Right atrium auricular region (tissue), 2 donors: Measurements from ENCODE around the gene CIB4. TPM values are rescaled to one million over a fixed set of nuclear protein-coding genes. Genes with fewer than 3 reads are reported as not detected.
A peak's percentile ranks its signal among the peaks of the same experiment; 100 is the strongest.

ENCODE experiments used
- DNase-seq: peaks from one replicate; pipeline ENCODE4 v3.0.0-alpha.2; 2019; ENCODE audit warnings: low spot score
- H3K27ac ChIP-seq, 2 donors: fragments of 200-600 bp; sonication (generic); 1 replicate in 1 of 2; 2 replicates in 1 of 2; pipeline ENCODE4 v1.5.1; 2016 to 2019
- H3K27me3 ChIP-seq, 2 donors: fragments of 200-600 bp; sonication (generic); one replicate each; pipeline versions ENCODE4 v1.5.1 to v1.6.0; 2017 to 2019
- H3K36me3 ChIP-seq: fragments of 200-600 bp; sonication (generic); one replicate; pipeline ENCODE4 v1.5.1; 2016
- H3K4me1 ChIP-seq, 2 donors: fragments of 200-600 bp; sonication (generic); one replicate each; pipeline versions ENCODE4 v1.5.1 to v1.6.0; 2017 to 2019
- H3K4me3 ChIP-seq, 2 donors: fragments of 200-600 bp; sonication (generic); 1 replicate in 1 of 2; 2 replicates in 1 of 2; pipeline ENCODE4 v1.5.1; 2017 to 2019; ENCODE audit warnings: mild to moderate bottlenecking in 1 of 2, moderate library complexity in 1 of 2
- H3K9me3 ChIP-seq, 2 donors: fragments of 200-600 bp; sonication (generic); one replicate each; pipeline ENCODE4 v1.5.1; 2019
- total RNA-seq, 2 donors: library from RNA; depleted of rRNA; stranded (reverse); fragments of >200 nt; gene quantifications; one replicate each; pipeline ENCODE4 v1.1.0, GENCODE V29; 2016
- TF ChIP-seq, protein P1 (sequence below), 2 donors: fragments of 200-600 bp; sonication (generic); IDR thresholded peaks; one replicate each; pipeline ENCODE4 v1.5.1; 2019; ENCODE audit warnings: antibody characterized with exemption in 2 of 2

CIB4 gene
- total RNA-seq, 2 donors from 2014 or later, result not detected

DNA sequence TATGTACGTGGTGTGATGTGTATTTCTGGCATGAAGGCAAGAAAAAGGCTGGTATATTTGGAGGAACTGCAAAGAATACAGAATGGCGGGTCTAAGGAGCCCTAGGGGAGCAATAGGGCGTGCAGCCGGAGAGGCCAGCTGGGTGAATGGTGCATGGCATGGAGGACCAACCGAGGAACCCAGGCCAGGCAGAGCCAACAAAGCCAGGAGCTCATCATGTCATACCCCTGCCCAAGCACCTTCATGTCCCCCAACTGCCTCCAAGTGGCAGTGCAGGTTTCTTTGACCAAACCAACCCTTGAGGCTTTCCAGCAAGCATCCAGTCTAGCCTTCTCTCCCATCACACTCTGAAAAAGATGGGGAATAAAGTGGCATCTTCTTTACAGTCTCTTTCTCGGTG is 42.4 kb upstream of the CIB4 start:
- H3K27ac ChIP-seq, result no peak overlapping the region
- no peaks in the 10 kb centered on the region for H3K36me3 ChIP-seq
- TF ChIP-seq, protein P1, sequence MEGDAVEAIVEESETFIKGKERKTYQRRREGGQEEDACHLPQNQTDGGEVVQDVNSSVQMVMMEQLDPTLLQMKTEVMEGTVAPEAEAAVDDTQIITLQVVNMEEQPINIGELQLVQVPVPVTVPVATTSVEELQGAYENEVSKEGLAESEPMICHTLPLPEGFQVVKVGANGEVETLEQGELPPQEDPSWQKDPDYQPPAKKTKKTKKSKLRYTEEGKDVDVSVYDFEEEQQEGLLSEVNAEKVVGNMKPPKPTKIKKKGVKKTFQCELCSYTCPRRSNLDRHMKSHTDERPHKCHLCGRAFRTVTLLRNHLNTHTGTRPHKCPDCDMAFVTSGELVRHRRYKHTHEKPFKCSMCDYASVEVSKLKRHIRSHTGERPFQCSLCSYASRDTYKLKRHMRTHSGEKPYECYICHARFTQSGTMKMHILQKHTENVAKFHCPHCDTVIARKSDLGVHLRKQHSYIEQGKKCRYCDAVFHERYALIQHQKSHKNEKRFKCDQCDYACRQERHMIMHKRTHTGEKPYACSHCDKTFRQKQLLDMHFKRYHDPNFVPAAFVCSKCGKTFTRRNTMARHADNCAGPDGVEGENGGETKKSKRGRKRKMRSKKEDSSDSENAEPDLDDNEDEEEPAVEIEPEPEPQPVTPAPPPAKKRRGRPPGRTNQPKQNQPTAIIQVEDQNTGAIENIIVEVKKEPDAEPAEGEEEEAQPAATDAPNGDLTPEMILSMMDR (IDR thresholded peaks at IDR 0.05), result no peak
- DNase-seq, result no peak
- H3K4me1 ChIP-seq, result peaks cover 0 to 14% of the 10 kb centered on the region in 2 donors
- no peak overlapping the region for H3K4me3 ChIP-seq
- no peaks in the 10 kb centered on the region for H3K27me3 ChIP-seq
- no peaks in the 10 kb centered on the region for H3K9me3 ChIP-seq

DNA sequence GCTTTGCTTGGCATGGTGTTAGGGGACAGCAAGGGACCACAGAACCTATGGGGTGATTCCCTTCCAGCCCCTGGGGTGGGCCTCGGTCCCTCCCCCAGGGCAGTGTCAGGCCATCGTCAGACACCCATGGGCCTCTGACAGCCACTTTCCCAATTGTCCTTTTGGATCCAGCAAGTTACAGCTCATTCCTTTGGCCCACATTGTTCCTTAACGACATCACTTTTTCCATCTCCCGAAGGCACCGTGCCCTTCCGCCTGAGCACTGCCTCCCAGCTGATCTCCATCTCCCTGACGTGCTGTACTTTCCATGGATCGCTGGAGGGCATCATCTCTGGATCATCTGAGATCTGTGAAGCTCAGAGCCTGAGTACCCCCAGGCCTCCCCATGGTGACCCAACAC is 41.0 kb upstream of the CIB4 start:
- no peaks in the 10 kb centered on the region for H3K9me3 ChIP-seq
- no peaks in the 10 kb centered on the region for H3K36me3 ChIP-seq
- TF ChIP-seq, protein P1 (IDR thresholded peaks at IDR 0.05), result no peak
- H3K4me1 ChIP-seq, result peaks cover 0 to 14% of the 10 kb centered on the region in 2 donors
- H3K4me3 ChIP-seq, result no peak overlapping the region
- DNase-seq, result no peak
- peak overlapping the region in 1 of 2 donors; percentile 34 for H3K27ac ChIP-seq
- H3K27me3 ChIP-seq, result no peaks in the 10 kb centered on the region

DNA sequence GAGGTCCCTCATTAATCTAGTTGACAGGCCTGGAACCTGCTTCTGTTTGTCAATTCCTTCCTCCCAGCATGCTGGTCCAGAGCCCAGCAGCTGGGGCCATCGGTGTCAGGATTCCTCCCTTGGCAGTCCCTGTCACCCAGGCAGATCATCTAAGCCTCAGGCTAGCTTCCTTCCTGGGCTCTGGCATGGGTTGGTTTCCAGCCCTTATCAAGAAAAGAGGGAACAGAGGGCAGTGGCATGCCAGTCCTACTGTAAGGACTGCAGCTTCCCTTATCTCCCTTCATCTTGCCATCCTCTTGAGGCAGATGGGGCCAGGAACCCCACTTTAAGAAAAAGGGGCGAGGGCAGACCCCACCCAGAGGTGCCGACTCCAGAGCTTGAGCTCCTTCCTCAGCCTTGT is 40.5 kb upstream of the CIB4 start:
- H3K9me3 ChIP-seq, result no peaks in the 10 kb centered on the region
- no peak for DNase-seq
- peaks cover 0 to 14% of the 10 kb centered on the region in 2 donors for H3K4me1 ChIP-seq
- TF ChIP-seq, protein P1 (IDR thresholded peaks at IDR 0.05), result no peak
- H3K27ac ChIP-seq, result peak overlapping the region in 1 of 2 donors; percentile 34
- no peaks in the 10 kb centered on the region for H3K36me3 ChIP-seq
- H3K27me3 ChIP-seq, result no peaks in the 10 kb centered on the region
- H3K4me3 ChIP-seq, result no peak overlapping the region

DNA sequence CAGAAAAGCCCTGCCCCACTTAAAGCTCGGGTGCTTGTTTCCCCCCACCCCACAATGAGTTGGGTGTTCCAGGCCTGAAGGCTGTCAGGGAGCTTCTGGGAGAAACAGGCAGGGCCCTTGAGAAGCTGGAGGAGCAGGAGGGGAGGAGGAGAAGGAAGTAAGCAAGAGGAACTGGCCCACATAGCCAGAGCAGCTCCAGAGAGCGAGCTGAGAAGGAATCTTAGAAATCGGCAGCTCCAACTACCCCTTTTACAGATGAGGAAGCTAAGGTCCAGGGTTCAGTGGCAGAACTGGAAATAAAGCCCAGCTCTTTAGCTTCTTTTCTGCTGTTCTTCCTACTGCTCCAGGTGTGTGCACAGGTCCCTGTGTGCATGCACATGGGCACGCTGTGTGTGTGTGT is 38.7 kb upstream of the CIB4 start:
- Histone ChIP-seq H3K4me1 (peaks cover 0 to 14% of the 10 kb centered on the region in 2 donors), H3K36me3 (no peaks in the 10 kb centered on the region), H3K27ac (no peak overlapping the region), H3K9me3 (no peaks in the 10 kb centered on the region), H3K27me3 (no peaks in the 10 kb centered on the region), H3K4me3 (no peak overlapping the region)
- no peak for DNase-seq
- TF ChIP-seq, protein P1 (IDR thresholded peaks at IDR 0.05), result no peak

DNA sequence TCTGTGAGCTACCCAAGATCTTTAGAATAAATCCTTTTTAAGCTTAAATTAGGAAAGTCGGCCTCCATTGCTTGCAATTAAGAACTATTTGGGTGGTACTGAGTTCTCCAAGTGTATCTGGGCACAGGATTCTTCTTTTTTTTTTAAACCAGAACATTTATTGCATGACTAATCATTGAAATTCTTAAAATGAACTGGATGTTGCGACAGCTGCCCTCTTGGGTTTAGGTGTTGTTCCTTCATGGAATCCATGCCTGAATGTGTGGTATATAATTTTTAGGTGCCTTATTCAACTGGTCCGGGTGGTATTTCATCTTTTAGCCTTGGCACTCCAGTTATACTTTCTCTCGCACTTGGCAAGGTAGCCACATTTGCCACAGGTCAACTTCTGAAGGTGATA is 36.9 kb upstream of the CIB4 start:
- H3K9me3 ChIP-seq, result no peaks in the 10 kb centered on the region
- no peak overlapping the region for H3K27ac ChIP-seq
- no peak for DNase-seq
- H3K27me3 ChIP-seq, result no peaks in the 10 kb centered on the region
- TF ChIP-seq, protein P1 (IDR thresholded peaks at IDR 0.05), result no peak
- H3K36me3 ChIP-seq, result no peaks in the 10 kb centered on the region
- H3K4me1 ChIP-seq, result peaks cover 0 to 14% of the 10 kb centered on the region in 2 donors
- no peak overlapping the region for H3K4me3 ChIP-seq

DNA sequence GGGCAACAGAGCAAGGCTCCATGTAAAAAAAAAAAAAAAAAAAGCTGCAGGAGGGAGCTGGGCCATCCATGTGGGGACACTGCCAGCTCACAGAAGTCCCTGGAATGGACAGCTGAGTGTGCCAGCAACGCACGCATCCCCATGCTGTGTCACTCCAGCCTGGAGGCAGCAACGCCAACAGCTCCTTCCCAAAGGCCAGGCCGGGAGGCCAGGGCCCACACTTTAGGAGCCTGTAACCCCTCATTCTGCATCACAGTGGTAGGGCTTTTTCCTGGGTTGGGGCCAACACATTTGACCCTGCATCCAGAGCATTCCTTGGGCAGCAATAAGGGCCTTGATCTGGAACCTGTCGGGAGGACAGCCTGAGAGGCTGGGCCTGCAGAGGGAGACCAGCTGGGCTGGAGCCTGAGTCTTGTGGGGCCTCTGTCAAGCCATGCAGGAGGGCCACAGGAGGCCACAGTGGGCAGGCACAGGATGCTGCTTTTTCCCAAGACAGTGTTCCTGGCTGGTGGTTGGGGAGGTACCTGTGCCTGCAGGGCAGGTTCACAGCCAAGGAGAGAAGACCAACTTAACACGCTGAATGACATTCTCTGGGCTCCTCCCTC is 34.6 kb upstream of the CIB4 start:
- no peak overlapping the region for H3K4me3 ChIP-seq
- no peaks in the 10 kb centered on the region for H3K27me3 ChIP-seq
- H3K27ac ChIP-seq, result no peak overlapping the region
- TF ChIP-seq, protein P1 (IDR thresholded peaks at IDR 0.05), result peak in 1 of 2 donors; percentile 13
- no peaks in the 10 kb centered on the region for H3K9me3 ChIP-seq
- DNase-seq, result no peak
- H3K36me3 ChIP-seq, result no peaks in the 10 kb centered on the region
- no peaks in the 10 kb centered on the region for H3K4me1 ChIP-seq
